Activated CD4-positive, alpha-beta T cell treated with anti-CD3 and anti-CD28 coated beads for 1 hour (primary cell): ENCODE data around the gene STRA8.

Experiments used
- DNase-seq: peaks from one replicate; pipeline ENCODE4 v3.0.0-alpha.2; 2020

STRA8 gene

GRCh38 chr7:135240441-135240840, 6.8 kb downstream of the STRA8 start:
- DNase-seq = no peak

DNA sequence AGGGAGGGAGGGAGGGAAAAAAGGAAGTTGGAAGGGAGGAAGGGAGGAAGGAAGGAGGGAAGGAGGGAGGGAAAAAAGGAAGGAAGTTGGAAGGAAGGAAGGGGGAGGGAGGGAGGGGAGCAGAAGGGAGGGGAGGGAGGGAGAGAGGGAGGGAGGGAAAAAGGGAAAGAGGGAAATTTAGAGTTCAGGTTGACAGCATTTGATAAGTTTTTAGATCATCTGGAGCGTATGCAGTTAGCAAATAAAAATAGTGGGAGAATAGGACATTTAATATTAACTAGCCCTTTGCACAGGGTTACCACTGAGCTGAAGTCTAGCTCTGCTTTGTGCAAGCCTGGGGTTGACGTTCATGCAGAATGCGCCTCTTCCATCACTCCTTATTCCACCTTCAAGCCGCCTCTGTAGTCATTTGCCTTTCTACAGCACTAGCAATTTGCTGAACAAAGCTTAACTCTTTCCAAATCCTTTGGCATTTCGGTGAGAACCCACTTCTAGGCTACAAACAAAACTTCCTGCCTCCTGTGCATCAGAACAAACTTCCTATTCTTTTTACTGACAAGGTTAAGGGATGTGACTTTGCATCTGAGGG, 8.6 kb downstream of the STRA8 start:
- no peak for DNase-seq

- no peak for DNase-seq
Measured at GRCh38 chr7:135245226-135246190, 11.9 kb downstream of the STRA8 start.

- no peak for DNase-seq
Measured at GRCh38 chr7:135246191-135246825, 12.7 kb downstream of the STRA8 start.

GRCh38 chr7:135247746-135248471, 14.3 kb downstream of the STRA8 start:
- no peak for DNase-seq

- no peak for DNase-seq
Measured at GRCh38 chr7:135248546-135248945, 14.9 kb downstream of the STRA8 start.

DNA sequence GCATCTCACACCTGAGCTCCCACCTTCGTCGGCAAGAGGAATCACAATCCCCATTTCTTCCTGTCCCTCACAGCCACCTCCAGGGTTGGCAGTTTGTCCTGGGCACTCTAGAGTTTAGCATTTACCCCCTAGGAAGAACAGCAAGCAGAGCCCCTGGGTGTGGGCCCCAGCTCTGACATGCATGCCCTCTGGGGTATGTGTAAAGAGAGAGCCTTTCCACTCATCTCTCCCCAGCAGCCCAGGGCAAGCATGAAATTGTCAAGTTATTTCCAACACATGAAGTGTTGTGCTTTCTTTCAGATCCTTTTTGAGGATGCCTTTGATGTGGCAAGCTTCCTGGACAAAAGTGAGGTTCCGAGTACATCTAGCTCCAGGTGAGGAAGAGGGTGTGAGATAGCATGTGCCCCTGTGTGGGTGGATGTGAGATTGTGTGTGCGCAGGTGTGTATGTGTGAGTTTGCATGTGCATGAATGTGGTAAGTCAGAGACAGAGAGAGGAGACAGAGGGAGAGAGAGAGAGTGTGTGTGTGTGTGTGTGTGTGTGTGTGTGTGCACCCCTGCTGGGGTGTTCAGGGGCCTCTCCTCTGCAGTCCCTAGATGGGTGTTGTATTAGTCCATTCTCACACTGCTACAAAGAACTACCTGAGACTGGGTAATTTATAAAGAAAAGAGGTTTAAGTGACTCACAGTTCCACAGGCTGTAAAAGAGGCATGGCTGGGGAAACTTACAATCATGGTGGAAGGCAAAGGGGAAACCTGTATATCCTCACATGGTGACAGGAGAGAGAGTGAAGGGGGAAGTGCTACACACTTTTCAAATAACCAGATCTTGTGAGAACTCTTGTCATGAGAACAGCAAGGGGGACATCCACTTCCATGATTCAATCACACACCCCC, 18.1 kb downstream of the STRA8 start:
- no peak for DNase-seq

DNA sequence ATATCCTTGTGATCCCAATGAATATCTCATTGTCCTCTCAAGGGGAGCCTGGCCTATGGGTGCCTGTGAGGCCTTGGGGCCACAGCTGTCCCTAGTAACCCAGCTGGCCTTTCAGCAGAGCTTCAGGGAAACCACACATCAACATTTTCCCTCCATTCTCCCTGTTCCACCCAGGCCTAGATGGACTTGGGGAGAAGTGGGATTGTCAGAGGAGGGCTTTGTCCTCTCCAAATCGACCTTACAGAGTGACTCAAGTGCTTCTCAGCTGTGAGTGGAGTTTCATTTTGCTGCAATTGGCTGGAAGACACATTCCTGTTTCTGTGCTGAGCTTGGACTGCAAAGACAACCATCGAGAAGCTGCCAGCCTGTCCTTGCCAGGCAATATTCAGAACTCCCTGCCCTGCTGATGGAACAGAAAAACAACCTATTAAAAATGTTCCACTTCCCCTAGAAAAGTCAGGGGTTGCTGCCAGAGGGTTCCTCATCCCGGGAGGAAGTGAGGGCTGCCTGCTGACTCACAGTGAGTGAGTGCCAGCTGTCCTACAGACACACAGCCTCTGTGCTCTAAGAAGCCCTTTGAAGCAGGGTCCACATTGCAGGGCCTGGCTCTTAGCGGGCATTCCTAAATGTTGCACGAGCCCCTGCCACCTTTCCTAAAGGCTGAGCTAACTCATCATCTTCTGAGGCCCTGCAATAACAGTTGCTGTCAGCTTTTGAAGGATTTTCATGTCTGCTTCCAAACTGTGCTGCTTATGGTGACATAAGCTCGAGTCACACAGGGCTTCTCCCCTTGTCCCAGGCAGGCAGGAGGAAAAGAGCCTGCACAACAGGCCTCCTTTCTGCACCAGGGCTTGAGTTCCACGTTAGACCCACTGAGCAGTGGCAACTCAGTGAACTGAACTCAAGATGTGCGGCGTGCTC, 20.5 kb downstream of the STRA8 start:
- no peak for DNase-seq

DNA sequence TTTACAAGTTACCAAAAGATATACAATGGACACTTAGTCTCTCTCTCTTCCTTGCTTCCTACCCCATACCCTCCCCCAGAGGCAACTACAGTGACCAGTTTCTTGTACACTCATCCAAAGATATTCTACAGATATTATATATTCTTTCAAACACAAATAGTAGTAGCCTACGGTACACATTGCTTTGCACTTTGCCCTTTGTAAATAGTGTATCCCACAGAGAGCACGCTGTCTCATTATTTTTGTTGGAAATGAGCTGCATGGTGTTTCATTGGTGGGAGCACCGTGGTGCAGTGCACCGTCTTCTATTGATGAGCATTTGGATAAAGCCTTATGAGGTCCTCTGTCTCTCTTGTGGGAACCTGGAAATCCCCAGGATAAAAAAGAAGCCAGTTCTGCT, 24.2 kb downstream of the STRA8 start:
- no peak for DNase-seq

- DNase-seq = no peak
Measured at GRCh38 chr7:135258585-135258984, 24.9 kb downstream of the STRA8 start.

- no peak for DNase-seq
Measured at GRCh38 chr7:135259702-135260101, 26.1 kb downstream of the STRA8 start.

DNA sequence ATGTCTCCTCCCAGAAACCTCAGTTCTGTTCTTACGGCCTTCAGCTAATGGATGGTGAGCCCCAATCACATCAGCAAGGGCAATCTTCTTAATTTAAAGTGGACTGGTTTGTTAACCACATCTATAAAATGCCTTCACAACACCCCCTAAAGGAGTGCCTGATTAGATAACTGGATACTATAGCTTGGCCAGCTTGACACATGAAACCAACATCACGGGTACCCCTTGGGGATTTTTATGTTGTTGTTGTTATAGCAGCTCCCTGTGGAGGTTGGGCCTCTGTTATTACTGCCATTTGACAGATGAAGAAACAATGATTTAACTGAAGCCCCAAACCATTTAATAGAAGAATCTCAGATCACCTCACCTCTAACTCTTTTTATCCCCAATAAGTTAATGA, 26.8 kb downstream of the STRA8 start:
- DNase-seq = no peak

- DNase-seq = no peak
Measured at GRCh38 chr7:135260930-135261721, 27.5 kb downstream of the STRA8 start.

GRCh38 chr7:135262623-135263320, 29.1 kb downstream of the STRA8 start:
- DNase-seq = no peak

- no peak for DNase-seq
Measured at GRCh38 chr7:135263321-135263970, 29.8 kb downstream of the STRA8 start.

GRCh38 chr7:135265637-135266036, 32.0 kb downstream of the STRA8 start:
- no peak for DNase-seq

DNA sequence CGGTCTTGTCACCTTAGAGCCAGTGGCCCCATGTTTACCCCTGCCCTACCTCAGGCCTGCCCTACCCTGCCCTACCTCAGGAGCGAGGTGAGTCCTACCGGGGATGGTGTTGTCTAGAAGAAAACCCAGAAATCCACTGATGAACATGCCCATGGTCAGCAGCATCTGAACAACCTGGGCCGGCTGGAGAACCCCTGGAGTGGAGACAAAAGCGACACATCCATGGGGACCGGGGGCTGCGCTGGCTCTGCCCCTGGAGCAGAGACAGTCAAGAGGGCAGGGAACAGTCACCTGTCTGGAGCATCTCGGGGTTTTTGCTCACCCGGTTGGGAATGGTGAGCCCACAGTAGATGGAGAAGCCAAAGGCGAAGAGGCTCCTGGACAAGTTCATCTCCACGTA, 36.3 kb downstream of the STRA8 start:
- no peak for DNase-seq

- DNase-seq = no peak
Measured at GRCh38 chr7:135270577-135271254, 37.1 kb downstream of the STRA8 start.
